Stimulated activated CD4-positive, alpha-beta T cell treated with anti-CD3 and anti-CD28 coated beads, Interleukin-12 subunit alpha, Interleukin-12 subunit beta, amount 100 ng/mL, for 4 hours (primary cell): Measurements from ENCODE around the gene DPPA3.
"Not testable (repeated sequence)": the region's sequence is repeated elsewhere in the genome, so short reads cannot be mapped to it uniquely, and the experiment has no call there.

ENCODE experiments used
- DNase-seq: peaks from one replicate; pipeline ENCODE4 v3.0.0-alpha.2; 2020

The DPPA3 gene

DNA sequence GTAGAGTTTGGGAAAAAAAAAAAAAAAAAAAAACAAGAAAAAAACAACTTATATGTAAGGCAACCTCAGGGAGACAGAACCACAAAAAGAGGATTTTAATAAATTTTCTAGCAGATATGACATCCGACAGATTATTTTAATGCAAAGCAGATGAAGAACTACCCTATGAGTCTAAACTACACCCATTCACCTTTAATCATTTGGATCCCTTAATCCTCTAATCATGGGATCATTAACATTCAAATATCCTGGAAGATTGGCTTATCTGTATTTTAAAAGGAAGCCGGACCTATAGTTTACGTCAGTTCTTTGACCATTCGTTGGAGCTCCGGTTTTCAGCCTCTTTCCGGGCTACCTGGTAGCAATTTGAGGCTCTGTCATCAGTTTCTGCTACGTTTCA, at the start of gene DPPA3:
Gene DPPA3, plus strand, starts transcription at position 301 of the 400 bp plus-strand sequence. CDS start 138 bp downstream, outside the sequence.
- DNase-seq = no peak

DNA sequence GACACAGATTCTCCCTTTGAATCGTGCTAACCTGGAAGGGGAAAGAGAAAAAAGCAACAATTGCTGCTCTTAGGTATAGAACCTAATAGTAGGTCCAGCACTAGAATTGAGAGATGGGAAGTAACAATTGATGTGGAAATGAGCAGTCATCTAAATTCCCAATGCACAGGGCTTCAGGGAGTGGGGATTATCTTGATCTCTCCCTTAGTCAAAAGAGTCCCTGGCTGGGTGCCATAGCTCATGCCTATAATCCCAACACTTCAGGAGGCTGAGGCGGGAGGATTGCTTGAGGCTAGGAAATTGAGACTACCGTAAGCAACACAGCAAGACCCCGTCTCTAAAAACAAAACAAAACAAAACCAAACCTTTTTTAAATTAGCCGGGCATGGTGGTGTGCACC, 49.5 kb upstream of the DPPA3 start:
- DNase-seq = no peak

DNA sequence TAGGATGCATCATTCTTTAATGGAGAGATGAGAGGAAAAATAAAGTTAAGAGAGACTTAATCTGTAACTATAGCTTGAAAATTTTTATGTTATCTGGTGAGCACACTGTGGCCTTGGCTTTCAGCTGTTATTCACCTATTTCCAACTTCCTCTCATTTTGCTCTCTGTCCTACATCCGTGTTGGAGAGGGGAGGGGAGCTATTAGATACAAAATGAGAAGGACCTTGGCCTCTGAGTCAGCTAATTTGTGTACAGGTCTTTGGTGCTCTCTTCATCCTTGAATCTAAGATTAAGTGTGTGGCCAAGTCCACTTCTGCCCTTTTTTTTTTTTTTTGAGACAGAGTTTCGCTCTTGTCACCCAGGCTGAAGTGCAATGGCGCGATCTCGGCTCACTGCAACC, 44.6 kb upstream of the DPPA3 start:
- DNase-seq = no peak

DNA sequence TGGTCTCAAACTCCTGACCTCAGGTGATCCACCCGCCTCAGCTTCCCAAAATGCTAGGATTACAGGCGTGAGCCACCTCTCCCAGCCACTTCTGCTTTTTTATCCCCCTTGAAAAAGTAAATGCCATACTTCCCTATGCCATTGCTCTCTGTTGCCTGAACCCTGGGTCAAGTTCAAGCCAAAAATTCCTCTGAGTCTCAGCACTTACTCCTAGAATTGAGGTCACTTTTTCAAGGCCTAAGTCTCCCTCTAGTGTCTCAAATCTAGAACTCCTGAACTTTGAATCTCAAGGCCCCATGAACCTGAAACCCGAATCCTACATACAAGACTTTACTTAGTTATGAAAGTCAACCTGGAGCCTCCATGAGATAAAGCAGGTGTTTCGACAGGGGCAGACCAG, 44.1 kb upstream of the DPPA3 start:
- no peak for DNase-seq

DNA sequence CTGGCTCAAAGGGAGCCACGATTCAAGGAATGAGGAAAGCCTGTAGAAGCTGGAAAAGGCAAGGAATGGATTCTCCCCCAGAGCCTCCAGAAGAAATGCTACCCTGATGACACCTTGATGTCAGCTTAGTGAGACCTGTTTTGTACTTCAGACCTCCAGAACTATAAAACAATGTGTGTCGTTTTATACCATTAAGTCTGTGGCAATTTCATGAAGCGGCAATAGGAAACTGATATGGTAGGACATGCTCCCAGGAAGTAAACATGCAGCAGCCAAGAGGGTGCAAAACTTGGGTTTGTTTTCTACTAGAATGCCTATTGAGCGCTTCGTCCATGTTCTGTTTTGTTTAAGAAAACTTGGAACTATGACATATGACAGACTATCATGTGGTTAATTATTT, 43.1 kb upstream of the DPPA3 start:
- DNase-seq = no peak

DNA sequence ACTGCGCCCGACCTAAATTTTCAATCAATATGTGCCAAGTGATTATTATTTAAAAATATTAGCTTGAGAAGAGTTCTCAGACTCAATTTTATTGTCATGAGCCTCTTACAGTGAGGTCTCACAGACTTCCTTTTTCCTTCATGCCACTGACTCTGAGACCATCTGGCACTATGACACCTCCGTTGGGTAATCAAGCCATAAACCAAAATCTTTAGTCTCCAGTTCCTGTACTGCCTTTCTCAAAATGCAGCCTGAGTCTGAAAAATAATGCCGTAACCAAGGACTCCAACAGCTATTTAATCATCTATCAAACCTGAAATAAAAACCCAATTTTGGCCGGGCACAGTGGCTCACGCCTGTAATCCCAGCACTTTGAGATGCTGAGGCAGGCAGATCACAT, 35.8 kb upstream of the DPPA3 start:
- not testable (repeated sequence) for DNase-seq

DNA sequence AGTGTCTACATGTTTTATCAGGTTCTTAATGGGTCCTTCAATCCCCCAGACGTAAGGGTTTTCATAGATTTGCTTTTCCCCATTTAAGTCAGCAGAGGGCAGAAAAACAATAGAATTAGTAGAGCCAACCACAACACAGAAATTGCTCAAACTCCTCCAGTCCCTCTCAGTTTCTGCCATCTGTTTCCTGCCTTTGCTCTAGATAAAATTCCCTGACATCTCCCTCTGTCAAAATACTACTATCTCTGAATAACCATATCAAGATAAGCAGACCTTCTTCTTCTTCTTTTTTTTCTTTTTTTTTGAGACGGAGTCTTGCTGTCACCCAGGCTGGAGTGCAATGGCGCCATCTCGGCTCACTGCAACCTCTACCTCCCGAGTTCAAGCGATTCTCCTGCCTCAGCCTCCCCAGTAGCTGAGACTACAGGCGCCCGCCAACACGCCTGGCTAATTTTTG, 33.8 kb upstream of the DPPA3 start:
- DNase-seq = not testable (repeated sequence)

DNA sequence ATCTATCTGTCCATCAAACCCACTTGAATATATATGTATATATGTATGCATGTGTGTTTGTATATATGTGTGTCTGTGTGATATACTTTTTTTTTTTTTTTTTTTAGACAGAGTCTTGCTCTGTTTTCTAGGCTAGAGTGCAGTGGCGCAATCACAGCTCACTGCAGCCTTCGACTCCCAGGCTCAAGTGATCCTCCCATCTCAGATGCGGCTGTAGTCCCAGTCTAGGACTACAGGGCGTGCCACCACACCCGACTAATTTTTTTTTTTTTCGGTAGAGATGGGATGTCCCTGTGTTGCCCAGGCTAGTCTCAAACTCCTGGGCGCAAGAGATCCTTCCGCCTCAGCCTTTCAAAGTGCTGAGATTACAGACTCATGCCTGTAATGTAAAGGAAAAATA, 32.5 kb upstream of the DPPA3 start:
- no peak for DNase-seq

DNA sequence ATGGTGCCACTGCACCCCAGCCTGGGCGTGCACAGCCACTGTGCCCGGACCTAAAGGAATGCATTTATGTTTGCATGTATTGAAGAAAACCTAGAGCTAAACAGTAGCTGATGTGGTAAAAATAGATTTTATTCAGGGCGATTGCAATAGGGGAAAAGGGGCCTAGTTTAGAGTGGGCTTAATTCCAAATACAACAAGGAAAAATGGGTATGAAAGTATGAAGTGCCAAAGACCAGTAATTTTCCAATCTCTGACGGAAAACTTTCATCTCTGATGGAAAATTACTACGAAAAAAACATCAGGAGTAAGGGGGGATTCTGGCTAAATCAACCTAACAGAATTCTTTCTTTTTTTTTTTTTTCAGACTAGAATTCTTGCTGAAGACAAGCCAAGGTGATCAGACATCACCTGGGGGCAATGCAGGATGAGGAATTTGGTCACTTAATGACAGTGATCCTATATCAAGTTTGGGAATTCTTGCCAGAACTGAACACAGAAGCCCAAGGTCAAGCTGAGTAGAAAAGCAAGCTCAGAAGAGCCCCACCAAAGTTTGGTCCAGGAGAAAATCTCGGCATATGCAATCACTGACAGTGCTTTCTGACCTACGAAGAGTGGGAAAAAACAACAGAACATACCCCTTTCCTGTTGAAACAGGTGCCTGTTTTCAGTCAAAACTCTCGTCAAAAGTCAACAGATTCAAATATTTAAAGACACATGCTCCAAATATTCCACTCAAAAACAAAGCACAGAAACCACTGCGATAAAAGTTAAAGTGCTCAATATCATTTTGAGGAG, 31.8 kb upstream of the DPPA3 start:
- DNase-seq = no peak

DNA sequence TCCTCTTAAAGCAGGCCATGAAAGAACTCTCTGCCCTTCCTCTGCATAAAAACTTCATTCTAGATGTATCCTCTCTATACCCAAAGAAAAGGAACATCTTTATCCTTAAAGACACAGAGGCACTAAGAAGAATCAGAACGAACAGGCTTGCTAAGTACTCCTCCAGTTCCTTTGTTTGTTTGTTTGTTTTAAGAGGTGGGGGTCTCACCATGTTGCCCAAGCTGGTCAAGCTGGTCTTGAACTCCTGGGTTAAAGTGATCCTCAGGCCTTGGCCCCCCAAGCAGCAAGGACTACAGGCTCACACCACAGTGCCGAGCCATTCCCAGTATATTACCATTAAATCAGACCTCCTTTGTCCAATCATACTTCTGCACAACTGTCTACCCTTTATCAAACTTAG, 29.7 kb upstream of the DPPA3 start:
- no peak for DNase-seq

DNA sequence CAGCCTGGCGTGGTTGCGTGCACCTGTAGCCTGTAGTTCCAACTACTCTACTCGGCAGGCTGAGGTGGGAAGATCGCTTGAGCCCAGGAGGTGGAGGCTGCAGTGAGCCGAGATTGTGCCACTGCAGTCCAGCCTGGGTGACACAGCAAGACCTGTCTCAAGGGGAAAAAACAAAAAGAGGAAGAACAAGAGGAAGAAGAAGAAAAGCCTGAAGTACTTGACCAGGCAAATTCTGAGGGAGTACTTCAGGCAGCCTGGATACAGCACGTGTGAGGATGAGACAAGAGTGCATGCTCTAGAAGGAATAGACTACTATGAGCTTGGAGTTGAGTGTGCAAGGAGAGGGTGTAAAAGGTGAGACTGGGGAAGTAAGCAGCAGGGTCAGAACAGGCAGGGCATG, 17.4 kb upstream of the DPPA3 start:
- no peak for DNase-seq

DNA sequence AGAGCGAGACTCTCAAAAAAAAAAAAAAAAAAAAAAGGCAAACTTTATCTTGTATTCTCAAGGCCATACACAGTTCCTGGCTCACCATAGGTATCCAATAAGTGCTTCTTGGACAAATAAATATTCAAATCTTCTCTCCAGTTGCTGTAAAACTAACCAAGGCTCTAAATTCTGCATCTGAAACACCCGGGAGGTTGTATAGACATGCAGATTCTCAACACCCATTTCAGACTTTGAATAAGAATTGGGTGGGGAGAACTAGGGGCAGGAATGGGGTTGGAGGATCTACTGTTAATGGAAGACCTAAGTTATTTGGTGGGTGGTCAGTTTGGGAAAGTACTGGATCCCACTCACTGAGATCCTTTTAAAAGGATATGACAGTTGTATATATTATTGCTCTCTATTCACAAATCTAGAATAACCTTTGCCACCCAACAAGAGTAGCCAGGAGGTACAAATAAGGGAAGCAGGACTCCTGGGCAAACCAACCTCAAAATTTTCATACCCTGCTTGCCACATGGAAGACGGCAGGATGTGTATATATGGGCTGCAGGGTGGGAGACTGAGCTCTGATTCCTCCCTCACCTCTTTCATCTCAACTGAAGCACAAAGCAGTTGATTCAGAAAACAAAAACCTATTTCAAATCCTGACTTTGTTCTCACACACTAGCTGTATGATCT, 16.5 kb upstream of the DPPA3 start:
- no peak for DNase-seq

DNA sequence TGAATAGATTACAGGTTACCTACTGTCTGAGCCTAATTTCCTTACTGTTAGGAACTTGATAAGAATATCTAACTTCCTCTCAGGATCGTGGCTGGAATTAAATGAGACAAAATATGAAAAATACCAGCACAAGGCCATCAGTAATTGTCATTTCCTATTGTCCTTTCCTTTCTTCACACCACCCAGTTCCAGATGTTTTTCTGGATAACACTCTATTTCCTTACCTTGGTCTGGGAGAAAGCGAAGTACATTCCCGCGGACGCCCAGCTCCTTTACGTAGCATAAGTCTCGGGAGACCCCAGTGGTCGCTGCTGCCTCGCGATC, 16.0 kb upstream of the DPPA3 start:
- no peak for DNase-seq

DNA sequence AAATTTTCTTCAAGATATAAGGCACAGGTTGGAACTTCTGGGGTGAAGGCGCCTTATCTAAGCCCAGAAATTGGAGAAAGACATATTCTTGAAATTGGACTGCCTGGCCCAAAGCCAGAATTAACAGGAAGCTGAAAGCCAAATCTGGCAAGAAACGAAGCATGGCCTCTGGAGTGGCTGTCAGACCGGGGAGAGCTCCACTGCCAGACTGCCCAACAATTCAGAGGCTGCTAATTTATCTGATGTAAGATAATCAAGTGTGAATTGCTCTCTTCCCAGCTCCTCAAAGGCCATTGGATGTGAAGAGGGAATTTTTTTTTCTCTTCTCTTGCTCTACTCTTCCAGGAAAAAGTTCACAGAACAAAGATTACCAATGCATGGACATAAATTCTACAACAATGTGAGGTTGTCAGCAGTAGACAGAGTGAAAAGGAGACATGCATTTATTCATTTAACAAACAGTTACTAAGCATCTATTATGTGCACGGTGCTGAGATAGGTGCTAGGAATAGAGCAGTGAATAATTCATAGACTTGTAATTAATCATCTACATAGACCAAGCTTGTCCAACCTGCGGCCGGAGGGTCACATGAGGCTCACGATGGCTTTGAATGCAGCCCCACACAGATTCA, 15.6 kb upstream of the DPPA3 start, which contains the start of gene GDF3:
Gene GDF3, minus strand, starts transcription at position 210 of the 632 bp plus-strand sequence. Its CDS starts 47 bp downstream, at position 163.
- DNase-seq = no peak

DNA sequence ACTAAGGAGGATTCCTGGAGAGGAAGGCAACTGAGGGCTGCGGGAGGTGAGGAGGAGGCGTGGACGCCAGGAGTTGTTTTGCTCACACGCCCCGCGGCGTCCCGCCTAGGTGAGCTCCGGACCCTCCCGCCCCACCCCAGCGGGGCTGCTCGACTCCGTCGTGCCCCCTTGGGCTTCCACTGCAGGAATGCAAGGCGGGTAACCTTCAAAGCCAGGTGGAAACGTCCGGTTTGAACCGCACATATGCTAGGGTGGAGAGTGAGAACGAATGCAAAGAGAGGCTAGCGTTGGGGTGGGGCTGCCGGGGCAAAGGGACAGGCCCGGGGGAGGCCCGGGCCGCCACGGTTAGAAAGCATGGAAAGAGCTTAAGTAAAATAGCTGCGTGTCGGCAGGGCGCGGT, 5.4 kb upstream of the DPPA3 start:
- DNase-seq = no peak

DNA sequence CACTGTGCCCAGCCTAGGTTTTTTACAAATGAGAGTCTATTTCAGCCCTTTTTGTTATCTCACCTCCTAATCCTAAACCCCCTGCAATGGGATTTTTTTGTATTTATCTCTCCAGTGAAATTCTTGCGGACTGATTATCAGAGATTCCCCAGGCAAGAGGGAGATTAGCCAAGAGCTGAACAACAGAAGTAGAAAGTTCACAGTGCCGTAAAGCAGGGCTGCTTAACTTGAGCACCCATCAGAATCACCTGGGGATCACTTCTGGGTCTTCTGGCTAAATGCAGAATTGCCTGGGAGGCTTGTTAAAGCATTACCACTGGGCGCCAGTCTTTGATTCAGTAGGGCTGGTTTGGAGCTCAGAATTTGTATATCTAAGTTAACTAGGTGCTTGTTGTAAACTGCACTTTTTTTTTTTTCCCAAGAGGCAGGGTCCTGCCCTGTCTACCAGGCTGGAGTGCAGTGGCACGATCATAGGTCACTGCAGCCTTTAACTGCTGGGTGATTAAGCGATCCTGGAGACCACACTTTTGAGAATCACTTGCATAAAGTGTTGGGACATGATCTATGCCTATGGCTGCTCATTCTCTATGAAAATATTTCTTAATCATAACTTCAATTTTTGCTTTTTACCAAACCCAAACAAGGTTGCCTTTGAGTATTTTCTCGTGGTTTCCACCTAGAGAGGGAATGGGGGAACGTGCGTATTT, 1.1 kb upstream of the DPPA3 start:
- DNase-seq = no peak

DNA sequence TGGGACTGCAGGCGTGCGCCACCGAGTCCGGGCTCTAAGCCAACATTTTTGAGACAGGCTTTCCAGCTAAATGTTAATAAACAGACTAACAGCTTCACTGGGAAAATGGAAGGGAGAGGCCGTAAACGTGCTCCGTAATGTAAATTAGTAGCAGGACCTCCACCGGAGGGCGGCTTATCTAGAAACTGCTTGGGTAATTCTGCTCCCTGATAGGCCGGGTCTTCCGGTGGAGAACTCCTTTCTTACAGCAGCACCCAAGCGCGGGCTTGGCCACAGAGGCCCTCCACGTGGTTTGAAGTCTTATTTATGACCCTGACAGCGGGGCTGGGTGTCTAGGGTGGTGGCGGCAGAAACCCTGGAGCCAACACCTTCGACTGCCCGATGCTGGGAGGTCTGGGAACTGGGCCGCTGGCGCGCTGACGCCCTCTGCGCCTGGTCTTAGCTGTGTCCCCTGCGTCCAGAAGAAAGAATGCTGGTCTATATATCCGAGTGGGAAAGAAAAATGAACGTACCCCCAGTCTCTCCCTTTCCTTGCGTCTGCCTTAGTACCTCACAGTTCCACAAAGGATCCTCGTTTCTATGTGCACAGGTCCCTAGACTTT, 1.7 kb downstream of the DPPA3 start:
- DNase-seq = no peak

DNA sequence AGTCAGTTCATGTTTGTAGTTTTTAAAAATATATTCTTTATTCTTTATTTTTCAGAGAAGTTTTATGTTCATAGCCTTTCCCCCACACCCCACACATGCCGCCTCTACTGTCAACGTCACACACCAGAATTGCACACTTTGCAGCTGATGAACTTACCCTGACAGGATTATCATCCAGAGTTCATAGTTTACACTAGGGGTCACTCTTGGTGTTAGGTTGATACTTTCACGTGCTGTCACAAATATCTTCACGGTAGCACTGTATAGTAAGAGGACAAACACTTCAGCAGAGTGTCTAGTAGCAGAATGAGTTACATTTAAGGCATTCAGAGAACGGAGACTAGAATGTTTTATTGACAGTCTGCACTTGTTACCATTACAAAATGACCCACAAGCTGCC, 5.1 kb downstream of the DPPA3 start:
- no peak for DNase-seq

DNA sequence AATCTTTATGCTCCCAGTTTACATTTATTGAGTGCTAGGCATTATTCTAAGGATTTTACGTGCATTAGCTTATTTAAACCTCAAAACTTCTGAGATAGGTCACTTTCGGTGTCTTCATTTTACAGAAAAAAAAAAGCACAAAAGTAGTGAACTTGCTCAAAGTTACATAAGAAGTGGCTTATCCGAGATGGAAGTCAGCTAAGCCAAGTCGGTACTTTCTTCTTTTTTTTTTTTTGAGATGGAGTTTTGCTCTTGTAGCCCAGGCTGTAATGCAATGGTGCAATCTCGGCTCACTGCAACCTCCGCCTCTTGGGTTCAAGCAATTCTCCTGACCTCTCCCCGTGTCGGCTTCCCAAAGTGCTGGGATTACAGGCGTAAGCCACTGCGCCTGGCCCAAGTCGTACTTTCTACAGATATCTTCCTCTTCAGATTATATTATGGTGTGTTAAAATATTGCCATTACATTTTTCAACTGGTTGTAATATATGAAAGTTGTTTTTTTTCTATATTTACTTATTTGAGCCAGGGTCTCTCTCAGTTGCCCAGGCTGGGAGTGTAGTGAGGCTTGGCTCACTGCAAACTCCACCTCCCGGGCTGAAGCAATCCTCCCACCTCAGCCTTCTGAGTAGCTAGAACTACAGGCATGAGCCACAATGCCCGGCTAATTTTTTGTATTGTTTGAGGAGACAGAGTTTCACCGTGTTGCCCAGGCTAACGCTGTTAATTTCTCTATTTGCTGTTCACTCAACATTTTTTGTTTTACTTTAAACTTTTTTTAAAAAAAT, 8.9 kb downstream of the DPPA3 start:
- no peak for DNase-seq

DNA sequence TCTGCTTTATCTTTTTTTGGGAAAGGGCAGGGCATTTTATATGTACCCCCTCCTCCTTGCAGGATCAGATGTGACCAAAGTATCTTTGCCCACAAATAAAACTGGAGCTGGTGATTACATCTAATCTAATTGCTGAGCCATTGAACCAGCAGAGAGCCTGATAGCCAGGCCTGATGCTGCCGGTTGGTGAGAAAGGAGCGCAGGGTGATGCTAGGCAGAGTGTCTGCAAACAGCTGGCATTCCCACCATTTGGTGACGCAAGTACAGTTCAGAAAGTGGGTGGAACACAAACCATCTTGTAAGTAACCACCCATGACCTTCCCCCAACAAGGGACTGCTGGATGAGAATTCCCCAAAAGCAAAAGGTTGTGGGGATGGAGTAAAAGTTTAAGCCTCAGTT, 12.7 kb downstream of the DPPA3 start:
- no peak for DNase-seq

DNA sequence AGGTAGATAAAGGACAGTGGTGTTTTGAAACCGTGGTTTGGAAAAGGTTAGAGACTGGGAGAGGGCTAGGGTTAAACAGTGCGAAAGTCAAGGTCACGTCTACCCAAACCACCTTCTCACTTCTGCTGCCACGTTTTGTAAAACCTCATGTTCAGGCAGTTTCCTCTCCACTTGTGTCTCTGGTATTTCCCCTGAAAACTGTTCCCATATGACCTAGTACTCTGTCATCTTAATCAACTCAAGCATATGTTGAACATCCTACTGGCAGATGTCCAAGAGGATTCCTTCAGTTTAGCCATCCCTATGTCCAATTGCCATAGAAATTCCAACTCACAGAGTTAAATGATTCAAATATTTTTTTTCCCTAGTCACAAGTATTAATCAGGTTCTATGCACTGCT, 18.5 kb downstream of the DPPA3 start:
- DNase-seq = no peak

DNA sequence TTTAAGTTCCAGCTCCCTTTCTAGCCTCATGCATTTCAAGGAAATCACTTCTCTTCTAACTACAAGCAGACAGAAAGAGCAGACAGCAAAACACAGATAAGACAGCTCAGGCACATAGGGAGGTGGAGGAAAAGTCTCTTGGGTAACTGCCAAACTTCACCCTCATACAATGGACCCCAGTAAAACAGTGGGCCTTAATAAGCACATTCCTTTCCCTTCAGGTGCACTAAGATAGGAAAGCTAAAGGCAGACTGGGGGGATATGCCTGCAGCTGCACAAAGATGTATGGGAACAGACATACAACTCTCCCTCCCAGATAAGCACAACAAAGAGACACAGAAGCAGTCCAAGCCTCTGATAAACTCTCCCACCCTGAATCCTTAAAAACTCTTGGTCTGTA, 19.8 kb downstream of the DPPA3 start:
- DNase-seq = not testable (repeated sequence)
